Suprapubic skin (tissue), 4 donors: ENCODE data around the gene MIA.

Experiments used
- EP300 ChIP-seq: sonication (generic); formaldehyde crosslinking; IDR thresholded peaks from one replicate; pipeline ENCODE4 v1.6.1; 2017; ENCODE audit warnings: antibody characterized with exemption
- POLR2A ChIP-seq, 2 donors: fragments of 450-650 bp; IDR thresholded peaks; one replicate each; pipeline ENCODE4 v1.6.1; 2017; ENCODE audit warnings: antibody characterized with exemption in 2 of 2, mild to moderate bottlenecking in 2 of 2, moderate library complexity in 2 of 2
- POLR2AphosphoS5 ChIP-seq, 3 donors: sonication (generic); formaldehyde crosslinking; IDR thresholded peaks; one replicate each; pipeline ENCODE4 v1.6.1; 2017; ENCODE audit warnings: antibody characterized with exemption in 3 of 3
- TF ChIP-seq, protein P1 (sequence below), 2 donors: fragments of 200-600 bp in 1 of 2; fragments of 450-650 bp in 1 of 2; sonication (generic) in 1 of 2; IDR thresholded peaks; one replicate each; pipeline ENCODE4 v1.5.1; 2016 to 2019; ENCODE audit warnings: antibody characterized with exemption in 2 of 2, mild to moderate bottlenecking in 1 of 2, moderate library complexity in 1 of 2

DNA sequence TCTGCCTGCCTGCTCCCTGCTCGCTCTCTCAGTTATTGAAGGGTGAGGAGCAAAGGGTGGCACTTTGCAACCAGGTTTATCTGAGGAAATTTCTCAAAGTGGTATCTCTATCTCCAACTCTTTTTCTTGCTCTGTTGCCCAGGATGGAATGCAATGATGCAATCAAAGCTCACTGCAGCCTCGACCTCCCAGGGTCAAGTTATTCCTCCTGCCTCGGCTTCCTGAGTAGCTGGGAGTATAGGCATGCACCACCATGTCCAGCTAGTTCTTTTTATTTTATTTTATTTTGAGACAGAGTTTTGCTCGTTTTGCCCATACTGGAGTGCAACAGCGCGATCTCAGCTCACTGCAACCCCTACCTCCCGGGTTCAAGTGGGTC, 29.9 kb upstream of the MIA start:
- TF ChIP-seq, protein P1, sequence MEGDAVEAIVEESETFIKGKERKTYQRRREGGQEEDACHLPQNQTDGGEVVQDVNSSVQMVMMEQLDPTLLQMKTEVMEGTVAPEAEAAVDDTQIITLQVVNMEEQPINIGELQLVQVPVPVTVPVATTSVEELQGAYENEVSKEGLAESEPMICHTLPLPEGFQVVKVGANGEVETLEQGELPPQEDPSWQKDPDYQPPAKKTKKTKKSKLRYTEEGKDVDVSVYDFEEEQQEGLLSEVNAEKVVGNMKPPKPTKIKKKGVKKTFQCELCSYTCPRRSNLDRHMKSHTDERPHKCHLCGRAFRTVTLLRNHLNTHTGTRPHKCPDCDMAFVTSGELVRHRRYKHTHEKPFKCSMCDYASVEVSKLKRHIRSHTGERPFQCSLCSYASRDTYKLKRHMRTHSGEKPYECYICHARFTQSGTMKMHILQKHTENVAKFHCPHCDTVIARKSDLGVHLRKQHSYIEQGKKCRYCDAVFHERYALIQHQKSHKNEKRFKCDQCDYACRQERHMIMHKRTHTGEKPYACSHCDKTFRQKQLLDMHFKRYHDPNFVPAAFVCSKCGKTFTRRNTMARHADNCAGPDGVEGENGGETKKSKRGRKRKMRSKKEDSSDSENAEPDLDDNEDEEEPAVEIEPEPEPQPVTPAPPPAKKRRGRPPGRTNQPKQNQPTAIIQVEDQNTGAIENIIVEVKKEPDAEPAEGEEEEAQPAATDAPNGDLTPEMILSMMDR (IDR thresholded peaks at IDR 0.05) = no peak
- no peak for TF ChIP-seq EP300
- TF ChIP-seq POLR2AphosphoS5 (IDR thresholded peaks at IDR 0.05) = no peak
- no peak for TF ChIP-seq POLR2A (IDR thresholded peaks at IDR 0.05)
